Stomach (tissue), 4 donors: ENCODE measurements around the gene TBC1D5.

Experiments used
- EP300 ChIP-seq: sonication (generic); formaldehyde crosslinking; IDR thresholded peaks from one replicate; pipeline ENCODE4 v1.6.1; 2017; ENCODE audit warnings: antibody characterized with exemption
- POLR2A ChIP-seq, 4 donors: fragments of 450-650 bp; IDR thresholded peaks; one replicate each; pipeline ENCODE4 v1.6.1; 2016; ENCODE audit warnings: antibody characterized with exemption in 4 of 4, control low read depth in 2 of 4, mild to moderate bottlenecking in 1 of 4, moderate library complexity in 1 of 4
- POLR2AphosphoS5 ChIP-seq, 3 donors: sonication (generic); formaldehyde crosslinking; IDR thresholded peaks; one replicate each; pipeline ENCODE4 v1.6.1; 2016; ENCODE audit warnings: antibody characterized with exemption in 3 of 3
- TF ChIP-seq, protein P1 (sequence below), 7 experiments: fragments of 450-650 bp in 4 of 7; fragments of 200-600 bp in 3 of 7; sonication (generic) in 3 of 7; IDR thresholded peaks; one replicate each; pipeline ENCODE4 v1.5.1; 2016 to 2019; ENCODE audit warnings: antibody characterized with exemption in 7 of 7, control low read depth in 2 of 7, mild to moderate bottlenecking in 1 of 7

DNA sequence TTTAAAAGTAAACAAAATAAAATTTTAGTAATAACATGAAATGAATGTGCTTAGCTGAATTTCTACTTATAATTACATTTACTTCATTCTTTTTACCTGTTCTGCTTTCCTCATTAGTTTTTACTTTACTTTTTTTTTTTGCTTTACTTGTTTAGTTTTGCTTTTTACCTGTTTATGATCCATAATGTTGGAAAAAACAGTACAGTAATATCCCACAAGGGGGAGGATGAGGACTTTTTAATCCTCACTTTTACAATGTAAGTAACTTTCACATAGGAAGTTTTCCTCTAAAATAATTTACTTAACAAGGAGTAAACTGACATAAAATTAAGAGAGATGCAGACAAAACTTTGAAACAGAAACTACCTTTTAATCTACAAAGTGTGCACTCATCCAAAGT lies 268.7 kb downstream of the TBC1D5 start:
- TF ChIP-seq, protein P1, sequence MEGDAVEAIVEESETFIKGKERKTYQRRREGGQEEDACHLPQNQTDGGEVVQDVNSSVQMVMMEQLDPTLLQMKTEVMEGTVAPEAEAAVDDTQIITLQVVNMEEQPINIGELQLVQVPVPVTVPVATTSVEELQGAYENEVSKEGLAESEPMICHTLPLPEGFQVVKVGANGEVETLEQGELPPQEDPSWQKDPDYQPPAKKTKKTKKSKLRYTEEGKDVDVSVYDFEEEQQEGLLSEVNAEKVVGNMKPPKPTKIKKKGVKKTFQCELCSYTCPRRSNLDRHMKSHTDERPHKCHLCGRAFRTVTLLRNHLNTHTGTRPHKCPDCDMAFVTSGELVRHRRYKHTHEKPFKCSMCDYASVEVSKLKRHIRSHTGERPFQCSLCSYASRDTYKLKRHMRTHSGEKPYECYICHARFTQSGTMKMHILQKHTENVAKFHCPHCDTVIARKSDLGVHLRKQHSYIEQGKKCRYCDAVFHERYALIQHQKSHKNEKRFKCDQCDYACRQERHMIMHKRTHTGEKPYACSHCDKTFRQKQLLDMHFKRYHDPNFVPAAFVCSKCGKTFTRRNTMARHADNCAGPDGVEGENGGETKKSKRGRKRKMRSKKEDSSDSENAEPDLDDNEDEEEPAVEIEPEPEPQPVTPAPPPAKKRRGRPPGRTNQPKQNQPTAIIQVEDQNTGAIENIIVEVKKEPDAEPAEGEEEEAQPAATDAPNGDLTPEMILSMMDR (IDR thresholded peaks at IDR 0.05): no peak
- no peak for TF ChIP-seq POLR2A (IDR thresholded peaks at IDR 0.05)
- TF ChIP-seq EP300: no peak
- no peak for TF ChIP-seq POLR2AphosphoS5 (IDR thresholded peaks at IDR 0.05)
